Activated naive CD8-positive, alpha-beta T cell treated with anti-CD3 and anti-CD28 coated beads, Interleukin-2, amount 50 U/mL, for 16 hours (primary cell): ENCODE measurements around the gene OR4D5.

Experiments
- DNase-seq: peaks from one replicate; pipeline ENCODE4 v3.0.0-alpha.2; 2020; ENCODE audit warnings: low read depth, low spot score

OR4D5 gene

DNA sequence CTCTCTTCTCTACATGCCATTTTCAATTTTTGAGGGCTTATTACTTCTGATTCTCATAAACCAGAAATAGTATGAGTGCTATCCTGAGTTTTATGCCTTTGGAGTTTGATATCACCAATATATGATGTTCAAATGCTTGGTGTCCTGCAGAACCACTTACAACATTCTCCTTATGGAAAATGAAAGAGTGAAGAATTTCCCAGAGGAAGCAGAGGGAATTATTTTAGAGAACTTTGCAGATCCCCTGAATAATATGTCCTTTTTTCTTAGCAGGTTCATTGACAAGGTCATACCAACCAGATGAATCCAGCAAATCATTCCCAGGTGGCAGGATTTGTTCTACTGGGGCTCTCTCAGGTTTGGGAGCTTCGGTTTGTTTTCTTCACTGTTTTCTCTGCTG lies at the start of gene OR4D5:
Gene OR4D5, plus strand, starts transcription at position 301 of the 400 bp plus-strand sequence. Its CDS starts 0 bp downstream, at position 301.
- DNase-seq: no peak

DNA sequence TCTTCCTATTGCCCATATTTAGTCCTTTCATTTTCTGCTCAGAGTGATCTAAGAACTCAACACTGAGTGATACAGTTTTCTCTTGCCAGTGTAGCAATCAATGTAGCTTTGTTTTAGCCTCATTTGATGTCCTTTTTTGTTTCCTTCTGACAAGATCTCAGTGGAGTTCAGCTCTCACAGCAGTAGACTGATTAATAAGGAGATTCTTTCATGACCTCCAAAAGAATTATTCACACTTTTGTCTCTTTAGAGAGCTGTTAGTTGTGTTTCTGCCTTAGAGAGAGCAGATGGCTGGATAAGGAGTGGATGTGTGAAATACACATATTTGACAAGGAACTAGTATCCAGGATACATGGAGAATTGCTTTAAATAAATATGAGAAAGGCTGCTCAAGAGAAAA lies 47.4 kb upstream of the OR4D5 start:
- no peak for DNase-seq

DNA sequence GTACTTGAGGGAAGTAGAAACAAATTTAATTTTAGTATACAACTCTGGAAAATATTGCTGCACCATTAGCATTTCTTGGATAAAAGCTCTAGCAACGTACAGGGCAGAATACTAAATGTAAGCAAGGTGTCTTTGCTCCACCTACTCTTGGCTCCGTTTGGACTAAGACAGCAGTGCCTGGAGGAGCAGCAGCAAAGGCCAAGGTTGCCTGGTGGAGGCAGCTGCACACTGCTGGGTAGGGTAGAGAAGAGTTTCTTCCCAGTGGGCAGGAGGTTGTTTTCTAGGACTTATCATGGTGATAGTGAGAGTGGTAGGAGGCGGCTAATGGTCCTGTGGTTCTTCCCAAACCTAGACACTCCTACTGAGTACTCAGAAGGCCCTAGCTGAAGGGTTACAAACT lies 39.6 kb upstream of the OR4D5 start:
- no peak for DNase-seq

DNA sequence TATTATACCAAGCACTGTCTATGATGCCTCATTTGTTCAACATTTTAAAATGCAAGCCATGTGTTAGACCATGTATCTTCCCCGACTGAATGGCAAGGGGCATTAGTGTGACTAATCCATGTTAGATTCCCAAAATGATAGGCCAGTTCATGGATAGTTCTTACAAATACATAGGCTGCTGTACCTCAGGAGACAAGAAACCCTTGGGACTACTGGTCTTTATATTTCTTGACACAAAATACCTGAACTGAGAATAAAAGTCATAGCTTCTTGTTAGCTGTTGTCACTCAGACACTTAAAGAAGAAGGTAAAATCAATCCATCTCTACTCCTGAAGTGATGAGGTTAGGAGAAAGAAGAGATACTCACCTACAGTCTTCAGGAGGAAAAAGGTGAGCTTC lies 37.5 kb upstream of the OR4D5 start, which contains the start of gene OR8D4:
Gene OR8D4, plus strand, starts transcription at position 301 of the 400 bp plus-strand sequence. CDS start 4,265 bp downstream, outside the sequence.
- DNase-seq: no peak

DNA sequence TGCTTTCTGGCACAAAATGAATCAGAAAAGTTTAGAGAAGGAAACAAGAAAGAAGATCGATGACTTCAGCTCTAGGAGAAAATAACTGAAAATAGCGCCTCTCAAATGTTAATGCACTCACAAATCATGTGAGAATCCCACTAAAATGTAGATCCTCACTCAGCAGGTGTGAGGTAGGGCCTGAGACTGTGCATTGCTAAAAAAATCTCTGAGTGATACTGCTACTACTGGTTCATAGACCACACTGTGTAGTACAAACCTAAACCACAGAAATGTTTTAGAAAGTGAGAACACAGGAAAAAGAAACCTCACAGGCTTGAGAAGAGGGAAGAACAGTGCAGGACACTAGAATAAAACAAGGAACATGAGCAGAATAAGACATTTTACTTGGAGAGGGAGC lies 35.5 kb upstream of the OR4D5 start:
- no peak for DNase-seq

DNA sequence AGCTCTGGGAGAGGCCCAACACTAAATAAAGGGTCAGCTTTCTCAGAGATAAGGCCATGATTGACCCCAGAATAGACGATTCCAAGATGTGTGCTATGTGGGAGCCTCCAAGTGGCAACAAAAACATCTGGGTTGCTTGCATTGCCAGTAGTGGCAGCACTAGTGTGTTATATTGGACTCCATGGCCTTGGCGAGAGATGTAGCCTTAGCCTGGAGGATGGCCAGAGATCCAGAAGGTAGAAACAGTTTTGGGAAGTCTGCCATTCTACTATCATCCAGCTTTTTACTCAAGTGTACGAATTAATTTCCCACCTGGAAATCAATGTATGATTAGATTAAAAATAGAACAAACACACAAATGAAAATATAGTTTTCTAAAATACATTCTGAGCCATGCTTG lies 34.5 kb upstream of the OR4D5 start:
- DNase-seq: no peak

DNA sequence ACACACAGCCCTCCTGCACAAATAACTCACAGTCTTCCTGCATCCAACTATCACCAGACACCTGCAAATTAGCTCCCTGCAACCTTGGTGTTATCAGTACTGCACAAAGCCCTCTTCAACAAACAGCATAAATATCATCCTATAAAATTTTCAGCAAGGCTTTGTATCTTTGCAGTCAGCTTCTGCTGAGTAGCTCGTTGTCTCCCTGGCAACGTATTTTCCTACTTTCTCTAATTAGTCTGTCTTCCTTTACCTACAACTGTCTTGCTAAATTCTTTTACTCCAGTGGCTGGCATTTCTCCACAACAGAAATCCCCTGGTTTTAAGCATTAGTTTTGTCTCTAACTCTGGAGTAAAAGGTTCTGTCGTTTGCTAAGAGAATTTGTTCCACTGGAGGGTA lies 33.6 kb upstream of the OR4D5 start:
- no peak for DNase-seq

DNA sequence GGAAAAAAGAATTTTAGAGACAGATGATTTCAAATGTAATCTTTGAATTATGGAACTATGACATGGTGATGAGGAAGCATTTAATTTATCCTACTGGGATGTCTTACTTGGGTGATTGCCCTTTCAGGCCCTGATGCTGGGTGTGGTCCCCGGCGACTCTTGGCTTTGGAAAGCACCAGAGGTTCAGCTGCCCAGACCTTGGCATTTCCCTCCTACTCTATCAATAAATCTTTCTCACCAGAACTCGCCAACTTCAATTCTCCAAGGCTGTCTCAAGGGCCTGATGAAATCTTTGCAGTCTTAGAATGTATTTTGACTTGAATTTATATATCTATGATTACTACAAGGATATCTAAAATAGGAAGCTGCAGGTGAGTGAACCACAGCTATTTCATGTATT lies 18.5 kb upstream of the OR4D5 start:
- no peak for DNase-seq

DNA sequence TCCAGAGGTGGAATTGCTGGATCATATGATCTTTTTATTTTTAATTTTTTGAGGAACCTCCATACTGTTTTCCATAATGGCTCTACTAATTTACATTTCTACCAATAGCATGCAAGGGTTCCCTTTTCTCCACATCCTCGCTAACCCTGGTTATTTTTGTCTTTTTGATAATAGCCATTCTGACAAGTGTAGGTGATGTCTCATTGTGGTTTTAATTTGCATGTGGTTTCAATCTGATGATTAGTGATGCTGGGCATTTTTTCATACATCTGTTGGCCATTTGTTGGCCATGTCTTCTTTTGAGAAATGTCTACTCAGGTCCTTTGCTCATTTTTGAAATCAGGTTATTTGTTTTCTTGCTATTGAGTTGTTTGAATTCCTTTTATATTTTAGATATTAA lies 15.4 kb upstream of the OR4D5 start:
- no peak for DNase-seq

DNA sequence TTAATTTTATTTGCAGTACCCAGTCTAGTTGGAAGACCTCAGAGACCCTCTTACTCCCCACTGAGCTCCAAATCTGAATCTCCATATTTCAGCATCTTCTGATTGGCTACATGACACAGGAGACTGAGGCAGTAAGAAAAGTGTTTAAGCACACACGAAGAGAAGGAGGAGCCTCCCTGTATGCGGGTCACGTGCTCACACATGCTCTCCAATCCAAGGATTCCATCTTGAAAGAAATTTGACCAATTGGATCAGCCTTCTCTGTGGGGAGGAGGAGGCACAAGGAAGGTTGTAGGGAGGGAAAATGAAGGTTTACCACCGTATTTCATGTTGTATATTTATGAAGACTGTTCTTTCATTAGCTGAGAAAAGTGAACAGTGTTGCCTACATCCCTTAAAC lies 3.0 kb downstream of the OR4D5 start:
- no peak for DNase-seq

DNA sequence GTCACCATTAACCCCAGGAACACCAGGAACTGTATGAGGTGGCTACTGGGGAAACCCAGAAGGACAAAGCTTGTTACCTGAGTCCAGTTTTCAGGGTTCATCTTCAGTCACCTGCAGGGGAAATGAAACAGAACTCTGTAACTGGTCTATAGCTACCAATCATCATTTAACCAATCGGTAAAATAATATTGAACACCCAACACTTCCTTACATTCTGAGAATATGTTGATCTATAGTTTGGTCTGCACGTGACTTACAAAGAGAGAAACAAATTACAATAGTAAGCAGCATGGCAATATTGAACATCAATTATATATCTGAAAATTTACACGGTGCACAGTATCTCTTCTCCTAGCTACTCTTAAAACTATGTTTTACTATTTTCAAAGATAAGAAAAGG lies 4.3 kb downstream of the OR4D5 start, which contains the start of gene OR6T1:
Gene OR6T1, minus strand, starts transcription at position 101 of the 400 bp plus-strand sequence. Its CDS starts 0 bp downstream, at position 101.
- no peak for DNase-seq

DNA sequence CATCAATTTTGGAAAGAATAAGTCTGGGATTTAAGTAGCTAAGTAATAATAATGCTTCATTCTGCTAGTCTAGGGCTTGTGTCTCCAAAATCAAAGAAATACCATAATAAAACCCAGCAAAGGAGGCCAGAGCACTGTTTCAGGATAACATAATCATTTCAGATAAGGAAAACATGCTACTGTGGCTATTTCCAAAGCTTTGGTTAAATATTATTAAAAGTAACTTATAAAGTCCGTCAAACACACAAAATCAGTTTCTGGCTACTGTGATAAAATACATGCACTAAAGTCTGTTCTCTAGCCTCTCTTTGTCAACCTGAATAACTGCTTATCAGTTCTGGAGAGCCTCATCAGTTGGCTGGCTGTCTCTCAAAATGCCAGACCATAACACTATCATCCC lies 5.7 kb downstream of the OR4D5 start:
- no peak for DNase-seq

DNA sequence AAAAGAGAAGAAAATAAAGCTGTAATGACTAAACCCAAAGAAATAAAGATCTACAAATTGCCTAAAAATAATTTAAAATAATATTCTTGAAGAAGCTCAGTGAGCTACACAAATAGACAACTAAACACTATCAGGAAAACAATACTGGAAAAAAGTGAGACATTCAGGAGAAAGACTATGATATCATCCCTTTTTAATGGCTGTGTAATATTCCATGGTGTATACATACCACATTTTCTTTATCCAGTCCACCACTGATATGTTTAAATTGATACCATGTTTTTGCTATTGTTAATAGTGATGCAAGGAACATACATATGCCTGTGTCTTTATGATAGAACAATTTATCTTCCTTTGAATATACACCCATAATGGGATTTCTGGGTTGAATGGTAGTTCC lies 17.3 kb downstream of the OR4D5 start:
- no peak for DNase-seq

DNA sequence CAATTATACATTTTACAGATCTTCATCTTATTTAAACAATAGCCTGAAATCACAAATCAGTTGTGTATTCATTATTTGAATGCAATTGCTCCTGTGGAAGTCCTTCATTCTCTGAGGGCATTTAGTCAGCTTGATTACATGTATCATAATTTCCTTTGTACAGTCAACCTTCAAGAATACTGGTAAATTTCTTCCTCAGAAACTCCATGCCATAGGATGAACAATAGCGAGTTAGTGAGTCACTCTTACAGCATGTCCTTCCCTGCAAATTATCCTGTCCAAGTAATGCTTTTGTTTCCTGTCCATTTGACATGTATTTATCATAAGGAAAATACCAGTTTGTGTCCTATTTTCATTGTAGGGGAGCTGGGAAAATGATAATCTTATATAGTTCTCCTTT lies 34.4 kb downstream of the OR4D5 start:
- no peak for DNase-seq

DNA sequence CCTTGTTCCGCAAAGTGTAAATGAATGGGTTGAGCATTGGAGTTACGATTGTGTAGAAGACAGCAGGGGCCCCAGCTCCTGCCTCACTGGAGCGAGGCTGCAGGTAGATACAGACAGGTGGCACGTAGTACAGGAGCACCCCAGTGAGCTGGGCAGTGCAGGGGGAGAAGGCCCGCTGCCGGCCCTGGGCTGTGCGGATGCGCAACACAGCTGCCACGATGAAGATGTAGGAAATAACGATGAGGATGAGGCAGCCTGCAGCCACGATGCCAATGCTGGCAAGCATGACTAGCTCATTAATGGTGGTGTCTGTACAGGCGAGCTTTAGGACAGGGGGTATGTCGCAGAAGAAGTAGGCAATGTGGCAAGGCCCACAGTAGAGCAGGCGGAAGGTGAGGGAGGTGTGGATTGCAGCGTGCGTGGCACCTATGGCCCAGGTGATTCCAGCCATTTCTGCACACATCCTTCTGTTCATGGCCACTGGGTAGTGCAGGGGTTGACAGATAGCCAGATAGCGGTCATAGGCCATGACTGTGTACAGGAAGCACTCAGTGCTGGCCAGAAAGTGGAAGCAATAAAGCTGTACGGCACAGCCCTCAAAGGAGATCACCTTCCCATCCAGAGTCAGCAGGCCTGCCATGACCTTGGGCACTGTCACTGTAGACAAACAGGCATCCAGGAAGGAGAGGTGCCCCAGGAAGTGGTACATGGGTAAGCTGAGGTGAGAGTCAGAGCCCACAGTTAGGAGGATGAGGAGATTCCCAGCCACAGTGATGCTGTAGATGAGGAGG lies 37.5 kb downstream of the OR4D5 start:
- no peak for DNase-seq

DNA sequence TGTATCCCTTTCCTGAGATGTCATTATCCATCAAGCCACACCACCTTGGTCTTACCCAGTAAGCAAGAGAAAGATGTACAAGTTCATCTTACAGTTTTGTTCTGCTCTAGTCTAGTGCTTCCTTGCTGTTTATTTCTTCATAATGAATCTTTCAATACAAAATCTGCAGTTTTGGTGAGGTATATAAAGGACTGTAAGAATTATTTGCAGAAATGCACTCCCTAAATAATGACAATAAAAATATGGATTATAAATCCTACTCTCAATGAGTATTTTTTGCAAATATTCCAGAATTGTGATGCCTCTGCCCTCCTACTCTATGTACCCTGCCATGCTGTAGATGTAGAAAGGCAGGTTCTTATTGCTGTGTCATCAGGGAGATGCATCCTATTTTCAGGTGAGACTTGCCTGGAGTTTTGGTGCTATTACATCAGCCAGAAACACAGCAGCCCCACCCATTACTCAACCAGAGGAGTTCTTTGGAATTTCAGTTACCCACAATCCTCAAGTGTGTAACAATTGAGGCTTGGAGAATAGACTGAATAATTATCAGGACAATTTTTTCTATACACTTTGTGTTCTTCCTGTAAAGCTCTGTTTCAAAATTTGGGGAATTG lies 38.4 kb downstream of the OR4D5 start, which contains the start of gene OR10S1:
Gene OR10S1, minus strand, starts transcription at position 51 of the 617 bp plus-strand sequence. CDS start 117 bp downstream, outside the sequence.
- no peak for DNase-seq

DNA sequence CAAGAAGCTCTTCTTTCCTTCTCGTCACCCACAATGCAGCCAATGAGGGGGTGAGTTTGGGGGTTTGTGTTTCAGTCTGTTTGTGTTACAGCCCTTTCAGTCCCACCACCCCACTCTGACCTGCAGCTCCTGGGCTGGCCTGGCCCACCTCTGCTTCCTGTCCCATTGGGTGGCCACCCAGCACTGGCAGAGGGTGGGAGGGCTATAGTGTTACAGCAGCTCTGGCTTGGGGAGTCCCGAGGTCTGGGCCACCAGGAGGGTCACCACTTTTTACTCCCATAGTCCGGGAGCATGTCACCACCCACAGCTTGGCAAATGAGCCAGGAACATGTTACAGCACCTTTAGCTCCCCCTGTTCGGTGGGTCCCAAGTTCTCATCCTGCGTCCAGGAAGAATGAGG lies 39.9 kb downstream of the OR4D5 start:
- no peak for DNase-seq
